Central memory CD8-positive, alpha-beta T cell (primary cell): ENCODE data around the gene ARHGAP26.
"Not testable (repeated sequence)": the region's sequence is repeated elsewhere in the genome, so short reads cannot be mapped to it uniquely, and the experiment has no call there.

Experiments used
- ATAC-seq: fragments of 150-1000 bp; cut with Tn5 transposase; replicated peaks from 2 replicates; pipeline ENCODE4 v1.10.0; 2022; ENCODE audit warnings: mild to moderate bottlenecking, moderate FRiP score, moderate number of reproducible peaks; ENCODE audit not compliant: poor library complexity, severe bottlenecking; ENCODE audit errors: extremely low read depth
- DNase-seq, 2 donors: peaks; one replicate each; pipeline ENCODE4 v3.0.0; 2021; ENCODE audit warnings: low spot score in 2 of 2
- H3K27ac Mint-ChIP-seq: one replicate; pipeline ENCODE4 v1.8.0; 2022; ENCODE audit warnings: low read depth, mild to moderate bottlenecking, moderate library complexity, mixed read lengths
- H3K27me3 Mint-ChIP-seq: one replicate; pipeline ENCODE4 v1.8.0; 2022; ENCODE audit warnings: mixed read lengths
- H3K36me3 Mint-ChIP-seq: one replicate; pipeline ENCODE4 v1.8.0; 2022; ENCODE audit warnings: mild to moderate bottlenecking, moderate library complexity, mixed read lengths; ENCODE audit not compliant: insufficient read depth
- H3K4me1 Mint-ChIP-seq: one replicate; pipeline ENCODE4 v1.8.0; 2022; ENCODE audit warnings: mixed read lengths
- H3K4me3 Mint-ChIP-seq: one replicate; pipeline ENCODE4 v1.8.0; 2022; ENCODE audit warnings: mild to moderate bottlenecking, moderate library complexity, mixed read lengths
- H3K9me3 Mint-ChIP-seq: one replicate; pipeline ENCODE4 v1.8.0; 2022; ENCODE audit warnings: mixed read lengths

ARHGAP26 gene

DNA sequence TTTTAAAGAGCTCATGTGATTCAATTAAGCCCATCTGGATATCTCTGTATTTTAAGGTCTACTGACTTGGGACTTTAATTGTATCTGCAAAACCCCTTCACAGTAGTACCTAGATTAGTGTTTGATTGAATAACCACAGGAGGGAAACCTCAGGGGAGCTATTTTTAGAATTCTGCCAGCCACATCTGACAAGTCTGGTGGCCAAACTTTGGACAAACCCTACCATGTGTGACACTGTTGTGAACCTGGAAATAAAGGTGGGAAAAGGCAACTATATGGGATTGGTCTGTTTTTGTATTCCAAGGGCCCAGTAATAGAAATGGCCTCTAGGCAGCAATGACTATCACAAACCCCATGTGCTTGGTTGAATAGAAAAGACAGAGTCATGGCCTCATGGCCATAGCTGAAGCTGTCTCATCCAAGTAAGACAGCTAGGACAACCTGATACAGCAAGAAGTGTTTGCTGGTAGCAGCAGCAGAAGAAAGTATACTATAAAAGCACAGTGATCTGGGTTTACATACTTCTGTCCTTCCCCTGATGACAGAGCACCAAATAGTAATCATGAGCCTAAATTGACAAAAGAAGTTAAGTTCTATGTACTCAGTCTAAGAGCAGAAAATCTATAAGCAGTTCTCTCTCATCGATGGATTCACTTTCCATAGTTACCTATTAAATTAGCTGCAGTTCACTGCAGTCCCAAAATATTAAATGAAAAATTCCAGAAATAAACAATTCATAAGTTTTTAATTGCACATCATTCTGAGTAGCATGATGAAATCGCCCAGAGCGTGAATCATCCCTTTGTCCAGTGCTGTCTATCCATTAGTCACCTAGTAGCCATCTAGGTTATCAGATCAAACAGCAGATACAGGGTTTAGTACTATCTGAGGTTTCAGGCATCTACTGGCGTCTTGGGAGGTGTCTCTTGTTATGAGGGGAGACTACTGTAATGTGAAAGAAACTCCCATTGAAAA lies 189.8 kb downstream of the ARHGAP26 start:
- peak overlapping the region; percentile 67 for H3K27ac Mint-ChIP-seq

DNA sequence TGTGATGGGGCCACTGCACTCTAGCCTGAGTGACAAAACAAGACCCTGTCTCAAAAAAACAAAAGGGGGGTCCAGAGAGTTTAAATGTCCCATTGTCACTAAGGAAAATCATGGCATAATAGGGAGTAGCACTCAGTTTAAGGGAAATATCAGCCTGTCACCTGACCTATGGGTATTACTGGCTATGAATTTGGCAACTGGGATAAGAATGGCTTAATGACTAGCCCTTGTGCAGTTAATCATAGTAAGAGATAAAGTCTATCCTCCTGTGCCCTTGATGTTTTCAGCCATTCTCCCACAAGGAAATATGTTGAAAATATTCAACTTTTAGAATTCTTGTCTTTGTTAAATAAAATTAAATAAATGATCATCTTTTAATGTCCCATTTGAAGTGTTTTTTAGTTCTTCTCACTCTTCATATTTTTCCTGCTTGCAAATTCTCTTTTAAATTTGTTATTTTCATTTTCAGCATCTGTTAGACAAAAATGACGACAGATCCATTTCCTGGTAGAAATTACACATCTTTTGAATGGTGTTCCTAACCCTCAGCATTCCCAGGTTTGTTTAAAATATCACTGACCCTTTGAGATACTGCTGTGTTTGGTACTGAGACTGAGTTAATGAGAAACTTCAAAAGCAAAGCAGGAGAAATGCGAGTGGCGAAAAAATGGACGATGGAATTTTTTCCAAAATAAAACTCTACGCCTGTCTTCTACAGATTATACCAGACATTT lies 191.4 kb downstream of the ARHGAP26 start:
- Mint-ChIP-seq H3K4me1 (peaks cover 62% of the 10 kb centered on the region), H3K9me3 (no peaks in the 10 kb centered on the region), H3K27ac (peak overlapping the region; percentile 21), H3K4me3 (no peak overlapping the region), H3K36me3 (peaks cover 9% of the 10 kb centered on the region), H3K27me3 (no peaks in the 10 kb centered on the region)
- DNase-seq: no peak
- ATAC-seq: no peak

More for the DNA sequence above, 189.8 kb downstream of the ARHGAP26 start:
- Mint-ChIP-seq H3K27me3 (no peaks in the 10 kb centered on the region), H3K9me3 (no peaks in the 10 kb centered on the region), H3K4me3 (no peak overlapping the region), H3K4me1 (peaks cover 58% of the 10 kb centered on the region), H3K36me3 (peaks cover 9% of the 10 kb centered on the region)
- DNase-seq: no peak
- ATAC-seq: no peak

DNA sequence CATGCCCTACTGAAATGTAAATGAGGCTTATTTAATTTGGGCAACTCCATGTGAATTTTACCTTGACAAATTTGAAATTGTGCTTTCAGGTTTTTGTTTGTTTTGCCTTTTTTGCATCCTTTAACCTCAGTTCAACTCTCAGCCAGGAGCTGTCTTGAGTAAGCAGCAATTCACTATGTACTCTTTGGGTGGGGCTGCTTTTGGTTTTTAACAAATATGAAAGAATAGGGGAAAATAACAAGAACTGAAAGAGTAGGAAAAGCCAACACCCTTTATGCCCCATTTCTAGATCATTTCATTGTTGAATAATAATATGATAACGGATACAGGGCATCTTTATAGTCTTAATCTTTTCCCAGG lies 192.0 kb downstream of the ARHGAP26 start:
- H3K36me3 Mint-ChIP-seq: peaks cover 10% of the 10 kb centered on the region
- no peaks in the 10 kb centered on the region for H3K9me3 Mint-ChIP-seq
- no peak for DNase-seq
- no peak overlapping the region for H3K4me3 Mint-ChIP-seq
- no peak overlapping the region for H3K27ac Mint-ChIP-seq
- no peak for ATAC-seq
- peaks cover 57% of the 10 kb centered on the region for H3K4me1 Mint-ChIP-seq
- H3K27me3 Mint-ChIP-seq: no peaks in the 10 kb centered on the region

DNA sequence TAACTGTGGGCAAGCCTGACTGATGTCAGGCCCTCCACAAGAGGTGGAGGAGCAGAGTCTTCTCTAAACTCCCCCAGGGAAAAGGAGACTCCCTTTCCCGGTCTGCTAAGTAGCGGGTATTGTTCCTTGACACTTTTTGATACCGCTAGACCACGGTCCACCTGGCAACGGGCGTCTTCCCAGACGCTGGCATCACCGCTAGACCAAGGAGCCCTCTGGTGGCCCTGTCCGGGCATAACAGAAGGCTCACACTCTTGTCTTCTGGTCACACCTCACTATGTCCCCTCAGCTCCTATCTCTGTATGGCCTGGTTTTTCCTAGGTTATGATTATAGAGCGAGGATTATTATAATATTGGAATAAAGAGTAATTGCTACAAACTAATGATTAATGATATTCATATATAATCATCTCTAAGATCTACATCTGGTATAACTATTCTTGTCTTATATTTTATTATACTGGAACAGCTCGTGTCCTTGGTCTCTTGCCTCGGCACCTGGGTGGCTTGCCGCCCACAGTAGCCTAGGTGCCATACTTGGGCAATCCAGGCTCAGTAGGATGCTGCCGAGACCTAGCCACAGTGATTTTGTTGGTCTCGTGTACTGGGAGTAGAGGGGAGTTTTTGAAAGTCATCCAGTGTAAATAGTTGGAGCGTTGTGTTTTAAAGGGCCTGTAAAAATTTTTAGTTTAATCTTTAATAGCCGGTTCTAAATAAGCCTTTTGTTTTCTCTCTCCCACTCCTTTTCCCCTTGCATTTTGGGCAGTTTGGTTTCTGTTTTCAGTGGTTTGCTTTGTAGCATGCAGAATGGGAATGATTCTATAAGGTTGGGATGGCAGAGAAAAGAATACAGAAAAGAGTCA lies 195.3 kb downstream of the ARHGAP26 start:
- H3K36me3 Mint-ChIP-seq: peaks cover 13% of the 10 kb centered on the region
- H3K4me1 Mint-ChIP-seq: peaks cover 51% of the 10 kb centered on the region
- peak overlapping the region; percentile 90 for H3K27ac Mint-ChIP-seq
- DNase-seq, H3K4me3 Mint-ChIP-seq, H3K27me3 Mint-ChIP-seq, H3K9me3 Mint-ChIP-seq, ATAC-seq: not testable (repeated sequence)

DNA sequence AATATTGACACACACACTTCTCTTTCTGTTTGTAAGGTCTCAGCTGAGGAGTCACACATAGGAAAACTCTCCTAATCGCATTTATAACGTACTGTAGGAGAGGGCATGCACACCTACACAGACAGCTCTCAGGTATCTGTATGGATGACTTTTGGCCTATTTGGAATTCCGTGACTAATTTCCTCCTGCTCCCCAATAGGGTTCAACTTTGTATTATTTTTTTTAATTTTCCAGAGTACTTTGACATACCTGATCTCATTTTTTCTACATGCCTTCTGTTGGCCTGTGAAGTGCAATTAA lies 195.9 kb downstream of the ARHGAP26 start:
- ATAC-seq (no peak), DNase-seq (no peak)
- peaks cover 13% of the 10 kb centered on the region for H3K36me3 Mint-ChIP-seq
- no peaks in the 10 kb centered on the region for H3K27me3 Mint-ChIP-seq
- H3K9me3 Mint-ChIP-seq: no peaks in the 10 kb centered on the region
- no peak overlapping the region for H3K4me3 Mint-ChIP-seq
- H3K4me1 Mint-ChIP-seq: peaks cover 51% of the 10 kb centered on the region
- H3K27ac Mint-ChIP-seq: peak overlapping the region; percentile 90

DNA sequence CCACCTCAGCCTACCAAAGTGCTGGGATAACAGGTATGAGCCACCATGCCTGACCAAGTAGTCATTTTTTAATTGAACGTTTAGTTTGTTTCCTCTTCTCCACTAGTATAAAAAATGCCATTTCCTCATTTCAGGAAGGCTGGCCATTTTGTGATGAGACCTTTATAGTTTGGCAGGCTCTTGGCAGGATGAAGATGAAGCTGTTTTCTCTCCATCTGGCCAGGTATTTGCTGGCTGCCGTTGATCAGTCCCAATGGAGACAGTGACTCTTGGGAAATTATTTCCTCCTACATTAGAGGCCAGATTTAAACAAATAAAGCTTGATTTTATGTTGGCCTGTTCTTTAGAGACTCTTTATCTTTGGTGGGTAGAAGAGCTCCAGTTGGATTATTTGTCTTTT lies 199.0 kb downstream of the ARHGAP26 start:
- Mint-ChIP-seq H3K27ac (peak overlapping the region; percentile 94), H3K9me3 (no peaks in the 10 kb centered on the region), H3K4me3 (no peak overlapping the region), H3K36me3 (peaks cover 9% of the 10 kb centered on the region), H3K4me1 (peaks cover 69% of the 10 kb centered on the region), H3K27me3 (no peaks in the 10 kb centered on the region)
- DNase-seq: no peak
- ATAC-seq: no peak

DNA sequence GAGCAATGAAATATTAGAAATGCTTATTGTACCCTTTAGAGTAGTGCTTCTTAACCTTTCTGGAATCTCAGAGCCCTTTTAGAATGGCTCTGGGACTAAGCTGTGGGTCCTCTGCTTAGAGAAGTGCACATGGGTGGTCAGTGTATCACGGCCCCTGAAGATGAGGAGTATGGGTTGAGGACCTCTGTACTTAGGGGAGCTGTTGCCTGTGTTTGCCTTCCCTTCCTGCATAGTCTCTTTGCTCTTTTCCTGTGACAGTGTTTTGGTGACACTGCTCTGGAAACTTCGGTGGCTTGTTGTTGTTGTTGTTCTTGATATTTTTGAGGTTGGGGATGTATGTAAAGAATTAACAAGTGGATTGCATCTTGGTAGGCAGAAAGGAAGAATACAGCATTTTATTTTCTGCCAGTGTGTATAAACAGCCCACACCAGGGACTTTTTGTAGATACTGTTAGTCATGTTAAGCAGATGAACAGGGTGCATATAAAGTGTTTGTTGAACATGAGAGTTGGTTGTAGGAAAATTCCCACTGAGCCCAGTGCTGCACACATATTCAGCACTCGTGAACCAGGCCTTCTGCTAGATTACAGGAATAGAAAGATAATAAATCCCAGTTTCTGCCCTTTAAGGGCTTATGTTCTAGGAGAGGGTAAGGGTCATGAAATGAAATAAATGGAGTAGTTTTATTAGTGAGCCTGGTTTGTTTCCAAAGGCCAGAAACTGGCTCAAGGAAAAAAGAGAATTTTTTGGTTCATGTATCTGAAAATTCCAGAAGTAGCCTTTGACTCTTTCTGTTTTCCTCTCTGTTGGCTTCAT lies 199.7 kb downstream of the ARHGAP26 start:
- Mint-ChIP-seq H3K4me3 (no peak overlapping the region), H3K36me3 (peaks cover 9% of the 10 kb centered on the region), H3K27ac (peak overlapping the region; percentile 94), H3K4me1 (peaks cover 67% of the 10 kb centered on the region), H3K9me3 (peaks cover 3% of the 10 kb centered on the region), H3K27me3 (no peaks in the 10 kb centered on the region)
- ATAC-seq: no peak
- no peak for DNase-seq

DNA sequence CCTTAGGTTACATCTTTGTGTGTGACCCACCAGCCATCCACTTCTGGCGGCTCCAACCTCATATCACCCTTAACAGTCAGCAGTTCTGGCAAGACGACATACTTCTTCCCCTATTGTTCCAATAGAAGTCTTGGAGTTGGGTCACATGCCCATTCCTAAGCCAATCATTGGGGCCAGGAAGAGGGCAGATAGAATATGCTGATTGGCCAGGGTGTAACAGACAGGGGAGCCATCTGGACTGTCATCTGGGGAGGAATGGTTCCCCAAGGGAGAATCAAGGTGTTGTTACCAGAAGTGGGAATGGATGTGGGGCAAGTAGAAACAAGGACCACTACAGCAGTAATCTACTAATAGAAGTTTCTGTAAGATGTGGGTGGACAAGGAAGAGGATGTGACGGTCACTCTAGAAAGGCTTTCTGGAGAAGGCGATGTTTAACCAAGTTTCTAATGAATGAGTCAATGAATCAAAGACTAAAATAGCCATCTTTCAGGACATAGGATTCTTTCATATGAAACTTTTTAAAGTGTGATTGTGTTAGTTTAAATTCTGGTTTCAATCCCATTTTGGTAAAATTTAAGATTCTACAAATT lies 200.4 kb downstream of the ARHGAP26 start:
- ATAC-seq (no peak), DNase-seq (no peak)
- peaks cover 69% of the 10 kb centered on the region for H3K4me1 Mint-ChIP-seq
- H3K36me3 Mint-ChIP-seq: peaks cover 9% of the 10 kb centered on the region
- H3K27ac Mint-ChIP-seq: peak overlapping the region; percentile 94
- H3K27me3 Mint-ChIP-seq: no peaks in the 10 kb centered on the region
- H3K4me3 Mint-ChIP-seq: no peak overlapping the region
- H3K9me3 Mint-ChIP-seq: peaks cover 5% of the 10 kb centered on the region

DNA sequence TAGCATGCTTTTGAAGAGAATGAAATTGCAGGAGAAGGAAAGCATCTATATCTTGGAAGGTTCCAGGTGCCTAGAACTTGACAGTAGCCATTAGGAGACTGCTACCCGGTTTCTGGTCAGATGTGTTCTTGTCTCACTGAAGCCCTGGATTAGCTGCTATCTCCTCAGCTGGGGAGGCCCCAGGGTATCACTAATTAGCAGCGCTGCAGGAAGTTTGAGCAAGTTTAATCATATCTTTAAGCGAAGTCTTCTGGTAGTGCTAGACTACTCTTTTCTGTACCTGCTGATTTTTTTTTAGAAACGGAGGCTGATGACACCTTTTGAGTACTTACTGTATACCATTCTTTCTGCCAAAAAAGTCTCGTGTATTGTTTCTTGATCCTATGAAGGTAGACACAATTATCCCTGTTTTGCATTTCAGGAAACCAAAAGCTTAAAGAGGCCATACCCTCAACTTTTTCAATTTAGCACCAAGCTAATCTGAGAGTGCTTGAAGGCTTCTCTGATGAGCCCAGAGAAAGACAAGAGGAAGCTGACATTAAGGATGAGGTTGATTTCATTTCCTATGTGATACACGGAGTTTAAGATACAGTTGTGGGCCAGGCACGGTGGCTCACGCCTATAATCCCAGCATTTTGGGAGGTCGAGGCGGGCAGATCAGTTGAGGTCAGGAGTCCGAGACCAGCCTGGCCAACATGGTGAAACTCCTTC lies 201.3 kb downstream of the ARHGAP26 start:
- no peak for DNase-seq
- Mint-ChIP-seq H3K36me3 (peaks cover 11% of the 10 kb centered on the region), H3K4me1 (peaks cover 72% of the 10 kb centered on the region), H3K27me3 (no peaks in the 10 kb centered on the region), H3K27ac (peak overlapping the region; percentile 94), H3K9me3 (peaks cover 5% of the 10 kb centered on the region), H3K4me3 (peak overlapping the region; percentile 12)
- peak; percentile 68 for ATAC-seq

DNA sequence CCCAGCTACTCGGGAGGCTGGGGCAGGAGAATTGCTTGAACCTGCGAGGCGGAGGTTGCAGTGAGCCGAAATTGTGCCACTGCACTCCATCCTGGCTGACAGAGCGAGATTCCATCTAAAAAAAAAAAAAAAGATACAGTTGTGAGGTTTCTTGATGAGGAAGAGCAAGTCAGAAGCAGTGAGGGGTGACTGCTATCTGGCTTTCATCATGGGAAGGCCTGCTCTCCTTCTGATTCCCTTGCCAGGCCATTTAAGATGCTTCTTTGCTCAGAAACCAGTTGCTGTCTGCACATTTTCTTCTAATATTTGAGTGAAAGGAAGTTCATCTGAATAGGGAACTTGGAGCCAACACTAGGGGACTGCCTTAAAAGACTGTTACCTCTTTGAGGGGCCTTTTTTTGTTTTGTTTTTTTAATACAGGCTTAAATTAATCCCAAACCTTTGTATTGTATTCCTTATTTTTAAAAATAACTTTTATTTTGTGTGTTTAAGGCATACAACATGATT lies 201.9 kb downstream of the ARHGAP26 start:
- H3K4me3 Mint-ChIP-seq: peak overlapping the region; percentile 12
- H3K4me1 Mint-ChIP-seq: peaks cover 77% of the 10 kb centered on the region
- H3K27ac Mint-ChIP-seq: peak overlapping the region; percentile 94
- peaks cover 12% of the 10 kb centered on the region for H3K36me3 Mint-ChIP-seq
- peaks cover 5% of the 10 kb centered on the region for H3K9me3 Mint-ChIP-seq
- no peaks in the 10 kb centered on the region for H3K27me3 Mint-ChIP-seq
- ATAC-seq: no peak
- no peak for DNase-seq

DNA sequence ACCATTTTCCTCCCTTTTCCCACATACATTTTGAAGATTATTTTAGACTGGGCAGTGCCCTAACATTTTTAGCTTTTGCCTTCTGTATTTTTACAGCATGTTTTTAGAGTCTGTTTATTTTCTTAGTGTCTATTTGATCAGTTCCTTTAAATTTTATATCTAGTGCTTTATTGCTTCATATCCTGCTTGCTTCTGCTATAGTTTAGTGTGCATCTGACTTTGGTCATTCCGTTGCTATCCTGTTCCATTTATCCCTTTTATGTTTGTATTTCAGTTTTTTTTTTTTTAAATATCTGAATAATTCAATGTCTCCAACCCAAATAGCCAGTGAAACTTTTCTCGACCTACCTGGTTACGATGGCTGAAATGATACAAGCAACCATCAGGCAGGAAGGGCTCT lies 203.8 kb downstream of the ARHGAP26 start:
- Mint-ChIP-seq H3K4me3 (no peak overlapping the region), H3K27ac (peak overlapping the region; percentile 86), H3K4me1 (peaks cover 89% of the 10 kb centered on the region), H3K9me3 (peaks cover 5% of the 10 kb centered on the region), H3K27me3 (no peaks in the 10 kb centered on the region), H3K36me3 (peaks cover 15% of the 10 kb centered on the region)
- ATAC-seq: no peak
- no peak for DNase-seq
